Brain microvascular endothelial cell (primary cell): ENCODE data around the gene NOS1.
"Not testable (repeated sequence)": the region's sequence is repeated elsewhere in the genome, so short reads cannot be mapped to it uniquely, and the experiment has no call there.

ENCODE experiments used
- DNase-seq: peaks from one replicate; pipeline ENCODE4 v3.0.0-alpha.2; 2020
- H3K27ac ChIP-seq: fragments of 250-450 bp; sonication (Bioruptor Pico); 2 replicates; pipeline ENCODE4 v1.5.1; 2020; ENCODE audit warnings: mild to moderate bottlenecking, moderate library complexity
- H3K27me3 ChIP-seq: fragments of 250-450 bp; sonication (Bioruptor Pico); replicated peaks from 2 replicates; pipeline ENCODE4 v1.5.1; 2020; ENCODE audit warnings: mild to moderate bottlenecking
- H3K36me3 ChIP-seq: fragments of 250-450 bp; sonication (Bioruptor Pico); replicated peaks from 2 replicates; pipeline ENCODE4 v1.5.1; 2020; ENCODE audit warnings: mild to moderate bottlenecking
- H3K4me3 ChIP-seq: 2 replicates; pipeline ENCODE4 v1.5.1; 2011; ENCODE audit warnings: low read depth, mild to moderate bottlenecking, control low read depth, low read length, moderate library complexity
- CTCF ChIP-seq: IDR thresholded peaks from 2 replicates; pipeline ENCODE4 v1.5.1; 2011; ENCODE audit warnings: low read depth, mild to moderate bottlenecking, moderate library complexity, low read length, control low read depth, inconsistent platforms; ENCODE audit errors: missing control alignments
- in situ Hi-C: cut with HindIII; loops from 2 replicates; pipeline ENCODE4 v1.10.0; 2017; ENCODE audit warnings: low sequenced_read_pairs, low pct_ligation_motif_present

NOS1 gene

GRCh38 chr12:117226505-117226904 is 134.9 kb downstream of the NOS1 start:
- in situ Hi-C loops: loop anchor here (25.0 kb wide), 1 partner anchor 611 kb away; no protein-coding TSS in a partner anchor
- no peak for DNase-seq
- Histone ChIP-seq H3K4me3 (no peak overlapping the region), H3K27me3 (no peaks in the 10 kb centered on the region), H3K27ac (no peak overlapping the region), H3K36me3 (no peaks in the 10 kb centered on the region)
- TF ChIP-seq CTCF: no peak

GRCh38 chr12:117225179-117225578 is 136.2 kb downstream of the NOS1 start:
- in situ Hi-C loops: loop anchor here (25.0 kb wide), 1 partner anchor 612 kb away; no protein-coding TSS in a partner anchor
- Histone ChIP-seq H3K36me3 (no peaks in the 10 kb centered on the region), H3K27me3 (no peaks in the 10 kb centered on the region), H3K4me3 (no peak overlapping the region), H3K27ac (no peak overlapping the region)
- TF ChIP-seq CTCF: no peak
- no peak for DNase-seq

- H3K27me3 ChIP-seq, H3K36me3 ChIP-seq, DNase-seq, in situ Hi-C loops, H3K4me3 ChIP-seq, H3K27ac ChIP-seq: not testable (repeated sequence)
Measured at GRCh38 chr12:117220947-117221346, 140.5 kb downstream of the NOS1 start.

GRCh38 chr12:117218149-117218548 is 143.3 kb downstream of the NOS1 start:
- no peak for TF ChIP-seq CTCF
- no peak for DNase-seq
- H3K27me3 ChIP-seq: no peaks in the 10 kb centered on the region
- no peak overlapping the region for H3K4me3 ChIP-seq
- in situ Hi-C loops: no loop called here
- H3K36me3 ChIP-seq: no peaks in the 10 kb centered on the region
- H3K27ac ChIP-seq: no peak overlapping the region

GRCh38 chr12:117216686-117217085 is 144.7 kb downstream of the NOS1 start:
- in situ Hi-C loops: no loop called here
- TF ChIP-seq CTCF: no peak
- DNase-seq: no peak

GRCh38 chr12:117214797-117215196 is 146.6 kb downstream of the NOS1 start:
- no peaks in the 10 kb centered on the region for H3K36me3 ChIP-seq
- no peak overlapping the region for H3K4me3 ChIP-seq
- no peak overlapping the region for H3K27ac ChIP-seq
- DNase-seq: no peak
- no peaks in the 10 kb centered on the region for H3K27me3 ChIP-seq
- no peak for TF ChIP-seq CTCF
- in situ Hi-C loops: no loop called here

More at GRCh38 chr12:117216686-117217085, 144.7 kb downstream of the NOS1 start:
- no peaks in the 10 kb centered on the region for H3K27me3 ChIP-seq
- H3K36me3 ChIP-seq: no peaks in the 10 kb centered on the region
- H3K4me3 ChIP-seq: no peak overlapping the region
- no peak overlapping the region for H3K27ac ChIP-seq
